Fibroblast of mammary gland (primary cell): ENCODE measurements around the gene DIAPH1.

Experiments used
- DNase-seq: peaks from one replicate; pipeline ENCODE4 v3.0.0-alpha.2; 2010; ENCODE audit warnings: low read depth
- H3K4me3 ChIP-seq: 2 replicates; pipeline ENCODE4 v1.5.1; 2011; ENCODE audit warnings: low read depth, mild to moderate bottlenecking, low read length, moderate library complexity; ENCODE audit not compliant: control insufficient read depth
- TF ChIP-seq, protein P1 (sequence below): conservative IDR thresholded peaks from 2 replicates; pipeline ENCODE4 v1.5.1; 2011; ENCODE audit warnings: low read depth, low read length, inconsistent platforms; ENCODE audit not compliant: control insufficient read depth, insufficient read depth

The DIAPH1 gene

GRCh38 chr5:141628175-141628788 lies 9.5 kb upstream of the DIAPH1 start:
- H3K4me3 ChIP-seq = no peak overlapping the region
- peak; percentile 24 for DNase-seq
- TF ChIP-seq, protein P1, sequence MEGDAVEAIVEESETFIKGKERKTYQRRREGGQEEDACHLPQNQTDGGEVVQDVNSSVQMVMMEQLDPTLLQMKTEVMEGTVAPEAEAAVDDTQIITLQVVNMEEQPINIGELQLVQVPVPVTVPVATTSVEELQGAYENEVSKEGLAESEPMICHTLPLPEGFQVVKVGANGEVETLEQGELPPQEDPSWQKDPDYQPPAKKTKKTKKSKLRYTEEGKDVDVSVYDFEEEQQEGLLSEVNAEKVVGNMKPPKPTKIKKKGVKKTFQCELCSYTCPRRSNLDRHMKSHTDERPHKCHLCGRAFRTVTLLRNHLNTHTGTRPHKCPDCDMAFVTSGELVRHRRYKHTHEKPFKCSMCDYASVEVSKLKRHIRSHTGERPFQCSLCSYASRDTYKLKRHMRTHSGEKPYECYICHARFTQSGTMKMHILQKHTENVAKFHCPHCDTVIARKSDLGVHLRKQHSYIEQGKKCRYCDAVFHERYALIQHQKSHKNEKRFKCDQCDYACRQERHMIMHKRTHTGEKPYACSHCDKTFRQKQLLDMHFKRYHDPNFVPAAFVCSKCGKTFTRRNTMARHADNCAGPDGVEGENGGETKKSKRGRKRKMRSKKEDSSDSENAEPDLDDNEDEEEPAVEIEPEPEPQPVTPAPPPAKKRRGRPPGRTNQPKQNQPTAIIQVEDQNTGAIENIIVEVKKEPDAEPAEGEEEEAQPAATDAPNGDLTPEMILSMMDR = no peak

DNA sequence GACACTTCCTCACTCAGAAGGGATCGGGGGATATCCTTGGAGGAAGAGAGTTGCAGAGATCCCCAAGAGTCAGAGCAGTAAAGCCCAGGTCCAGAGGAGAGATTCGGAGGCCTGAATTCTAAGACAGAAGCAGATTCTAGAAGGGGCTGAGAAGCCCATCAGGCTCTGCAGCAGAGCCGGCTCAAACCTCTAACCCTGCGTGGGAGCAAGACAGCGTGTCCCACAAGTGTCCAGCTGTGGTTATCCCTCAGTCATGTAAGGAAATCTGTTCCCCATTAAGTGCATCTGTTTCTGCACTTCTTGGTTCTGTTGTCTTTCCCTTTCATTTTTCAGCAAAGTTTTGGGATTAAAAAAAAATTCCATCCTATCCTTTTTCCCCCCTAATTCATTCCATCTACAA lies 4.8 kb upstream of the DIAPH1 start:
- TF ChIP-seq, protein P1 = no peak
- peak; percentile 56 for DNase-seq

GRCh38 chr5:141623186-141623585 lies 4.4 kb upstream of the DIAPH1 start:
- TF ChIP-seq, protein P1 = no peak
- no peak overlapping the region for H3K4me3 ChIP-seq
- DNase-seq = peak; percentile 26

More for the DNA sequence above, 4.8 kb upstream of the DIAPH1 start:
- no peak overlapping the region for H3K4me3 ChIP-seq

DNA sequence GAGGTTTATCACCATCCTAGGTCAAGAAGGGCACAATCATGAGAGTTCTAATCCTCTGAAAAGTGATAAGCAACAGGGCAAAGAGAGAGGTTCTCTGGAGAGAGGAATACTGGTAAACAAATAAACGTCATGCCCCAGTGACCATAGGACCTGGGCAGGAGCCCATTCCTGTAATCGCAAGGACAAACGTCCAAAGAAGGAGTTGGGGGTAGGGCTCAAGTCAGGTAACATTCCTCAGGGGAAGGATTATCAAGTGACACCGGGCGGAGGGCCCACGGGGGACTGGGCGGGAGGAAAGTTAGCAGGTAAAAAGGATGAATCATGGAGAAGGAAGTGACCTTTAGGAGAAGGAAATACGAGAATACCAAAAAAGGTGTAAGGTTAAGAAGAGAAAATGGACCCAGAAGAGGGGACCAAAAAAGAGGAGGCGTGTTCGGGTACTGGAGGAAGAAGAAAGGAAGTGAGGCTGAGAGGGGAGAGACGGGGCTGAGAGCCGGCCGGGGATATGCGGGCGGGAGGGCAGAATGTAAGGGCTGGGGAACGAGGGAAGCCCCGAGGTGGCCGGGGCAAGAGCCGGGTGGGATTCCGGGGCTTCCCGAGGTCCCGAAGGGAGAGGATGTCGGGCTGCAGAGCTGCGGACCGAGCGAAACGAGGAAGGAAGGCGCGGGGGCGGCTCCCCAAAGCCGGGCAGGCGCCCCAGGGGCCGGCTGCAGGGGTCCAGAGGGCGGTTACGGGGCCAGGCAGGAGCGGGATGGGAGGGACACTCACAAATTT lies 583 bp downstream of the DIAPH1 start:
- peak overlapping the region; percentile 66 for H3K4me3 ChIP-seq
- TF ChIP-seq, protein P1 = no peak
- peak; percentile 27 for DNase-seq

- TF ChIP-seq, protein P1 = no peak
- DNase-seq = no peak
These were observed 1.1 kb downstream of the DIAPH1 start for GRCh38 chr5:141617682-141618029.

GRCh38 chr5:141617128-141617527 lies 1.7 kb downstream of the DIAPH1 start:
- DNase-seq = peak; percentile 32
- TF ChIP-seq, protein P1 = no peak
- H3K4me3 ChIP-seq = peak overlapping the region; percentile 66

More at GRCh38 chr5:141617682-141618029, 1.1 kb downstream of the DIAPH1 start:
- H3K4me3 ChIP-seq = peak overlapping the region; percentile 66
